GM19238 (cell line): ENCODE results near the gene PCGF1.

Source experiments
- DNase-seq: peaks from one replicate; pipeline ENCODE4 v3.0.0; 2011; ENCODE audit warnings: low spot score; ENCODE audit not compliant: insufficient read length

PCGF1 gene

DNA sequence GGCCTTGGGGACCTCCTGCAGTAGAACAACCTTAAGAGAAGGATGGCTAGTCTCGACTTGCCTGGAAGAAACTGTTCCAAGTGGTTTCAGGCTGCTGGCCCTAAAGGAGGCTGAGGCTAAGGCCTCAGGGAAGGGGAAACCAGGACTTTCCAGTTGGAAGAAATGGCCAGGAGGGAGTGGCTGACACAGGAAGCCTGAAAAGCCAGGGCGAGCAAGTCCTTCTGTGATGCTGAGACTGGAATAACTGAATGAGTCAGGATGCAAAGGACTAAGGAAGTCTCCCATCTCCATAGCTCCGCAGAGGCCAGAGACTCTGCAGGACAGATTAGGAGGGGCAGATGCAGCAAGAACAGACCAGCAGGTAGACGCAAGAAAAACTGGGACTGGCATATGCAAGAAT lies 29.6 kb upstream of the PCGF1 start:
- no peak for DNase-seq

- no peak for DNase-seq
Observed at GRCh38 chr2:74536166-74536950, 28.9 kb upstream of the PCGF1 start.

DNA sequence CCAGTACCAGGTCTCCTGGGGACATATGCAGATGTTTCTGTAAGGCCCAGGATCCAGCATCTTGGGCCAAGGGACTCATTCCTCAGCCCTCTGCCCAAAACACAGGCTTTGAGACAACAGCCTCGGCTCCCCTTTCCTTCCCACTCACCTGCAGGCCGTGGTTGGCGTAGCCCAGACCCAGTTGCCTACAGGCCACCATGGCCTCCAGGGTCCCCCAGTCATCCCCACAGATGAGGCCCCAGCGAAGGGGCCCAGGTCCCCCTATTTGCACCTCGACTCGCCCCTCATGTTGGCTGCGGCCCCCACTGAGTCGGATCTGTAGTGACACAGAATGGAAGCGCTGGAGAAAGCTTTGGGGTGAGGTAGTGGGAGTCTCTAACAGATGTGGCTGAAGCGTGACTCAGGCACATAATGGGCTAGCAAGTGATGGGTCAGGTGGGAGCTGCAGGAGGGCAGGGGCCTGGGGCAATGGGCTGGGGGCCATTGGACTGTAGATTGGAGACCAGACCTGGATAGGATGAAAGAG lies 28.0 kb upstream of the PCGF1 start:
- DNase-seq, result no peak

GRCh38 chr2:74534411-74534810 lies 26.9 kb upstream of the PCGF1 start:
- DNase-seq, result no peak

DNA sequence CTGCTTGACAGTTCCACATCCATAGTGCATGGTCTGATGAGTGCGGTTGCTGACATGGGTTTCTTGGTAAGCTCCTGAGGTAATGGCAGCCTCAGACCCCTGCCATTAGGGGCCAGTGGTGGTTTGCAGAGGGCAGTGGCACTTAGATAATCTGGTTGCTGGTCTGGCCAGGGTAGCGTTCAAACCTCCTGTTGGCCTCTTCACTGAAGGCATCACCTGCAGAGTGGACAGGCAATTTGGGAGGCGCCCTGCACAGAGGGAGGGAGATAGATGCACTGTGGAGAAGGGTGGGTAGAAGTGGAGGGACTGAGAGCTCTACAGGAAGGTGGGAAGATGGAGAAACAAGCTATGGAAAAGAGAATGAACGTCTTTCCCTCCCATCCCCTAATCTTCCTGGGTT lies 26.0 kb upstream of the PCGF1 start:
- DNase-seq, result no peak

DNA sequence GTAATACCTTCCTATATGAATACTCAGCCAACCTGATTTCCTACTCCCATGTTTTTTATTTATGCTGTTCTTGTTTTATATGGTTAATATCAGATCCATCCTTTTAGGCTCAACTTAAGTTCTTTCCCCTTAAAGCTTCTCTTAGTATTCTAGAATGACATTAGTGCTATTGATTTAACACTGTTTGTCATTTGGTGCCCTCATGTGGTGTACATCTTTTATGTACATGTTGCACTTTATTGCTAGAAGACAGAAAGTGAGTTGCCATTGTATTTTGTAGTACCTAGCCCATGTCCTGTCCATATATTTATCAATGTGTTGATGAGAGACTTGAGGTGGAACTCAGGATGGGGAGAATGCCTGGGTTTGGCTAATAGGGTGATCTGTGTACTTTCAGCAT lies 24.7 kb upstream of the PCGF1 start:
- no peak for DNase-seq

DNA sequence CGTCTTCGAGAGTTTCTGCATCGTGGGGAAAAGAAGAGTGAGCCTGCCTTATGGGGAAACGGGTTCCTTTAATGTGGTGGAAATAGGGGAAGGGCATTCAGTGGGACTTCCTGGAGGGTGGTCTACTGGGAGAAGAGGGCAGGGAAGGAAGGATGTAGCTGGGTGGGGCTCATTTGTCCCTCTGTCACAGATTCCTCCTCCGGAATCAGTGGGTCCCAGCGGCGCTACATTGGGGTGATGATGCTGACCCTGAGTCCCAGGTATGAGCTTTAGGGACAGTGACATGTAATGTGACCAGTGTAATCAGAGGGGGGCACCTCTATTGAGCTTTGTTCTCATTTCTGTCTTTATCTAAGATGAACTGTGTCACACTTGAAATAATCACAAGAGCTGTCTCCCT lies 24.2 kb upstream of the PCGF1 start:
- DNase-seq, result no peak

DNA sequence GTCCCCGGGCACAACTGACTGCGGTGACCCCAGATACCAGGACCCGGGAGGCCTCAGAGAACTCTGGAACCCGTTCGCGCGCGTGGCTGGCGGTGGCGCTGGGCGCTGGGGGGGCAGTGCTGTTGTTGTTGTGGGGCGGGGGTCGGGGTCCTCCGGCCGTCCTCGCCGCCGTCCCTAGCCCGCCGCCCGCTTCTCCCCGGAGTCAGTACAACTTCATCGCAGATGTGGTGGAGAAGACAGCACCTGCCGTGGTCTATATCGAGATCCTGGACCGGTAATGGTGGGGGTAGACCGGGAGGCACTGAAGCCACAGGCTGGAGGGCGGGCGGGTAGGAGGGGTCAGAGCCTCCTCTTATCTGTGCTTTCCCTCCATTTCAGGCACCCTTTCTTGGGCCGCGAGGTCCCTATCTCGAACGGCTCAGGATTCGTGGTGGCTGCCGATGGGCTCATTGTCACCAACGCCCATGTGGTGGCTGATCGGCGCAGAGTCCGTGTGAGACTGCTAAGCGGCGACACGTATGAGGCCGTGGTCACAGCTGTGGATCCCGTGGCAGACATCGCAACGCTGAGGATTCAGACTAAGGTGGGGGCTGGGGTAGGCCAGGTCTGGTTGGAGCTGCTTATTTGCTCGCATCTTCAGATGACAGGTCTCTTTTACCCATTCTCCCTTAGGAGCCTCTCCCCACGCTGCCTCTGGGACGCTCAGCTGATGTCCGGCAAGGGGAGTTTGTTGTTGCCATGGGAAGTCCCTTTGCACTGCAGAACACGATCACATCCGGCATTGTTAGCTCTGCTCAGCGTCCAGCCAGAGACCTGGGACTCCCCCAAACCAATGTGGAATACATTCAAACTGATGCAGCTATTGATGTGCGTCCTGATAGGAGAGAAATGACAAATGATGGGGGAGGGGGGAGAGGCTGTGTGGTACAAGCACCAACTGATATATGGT lies 23.0 kb upstream of the PCGF1 start:
- DNase-seq, result peak; percentile 72

GRCh38 chr2:74529357-74530238 lies 22.1 kb upstream of the PCGF1 start, which contains the start of the genes AUP1 and HTRA2:
Gene AUP1, minus strand, starts transcription at chr2:74529706. Its CDS starts 77 bp downstream, at chr2:74529629.
Gene HTRA2, plus strand, starts transcription at chr2:74529933. Its CDS starts 74 bp downstream, at chr2:74530007.
- DNase-seq, result peak; percentile 99

DNA sequence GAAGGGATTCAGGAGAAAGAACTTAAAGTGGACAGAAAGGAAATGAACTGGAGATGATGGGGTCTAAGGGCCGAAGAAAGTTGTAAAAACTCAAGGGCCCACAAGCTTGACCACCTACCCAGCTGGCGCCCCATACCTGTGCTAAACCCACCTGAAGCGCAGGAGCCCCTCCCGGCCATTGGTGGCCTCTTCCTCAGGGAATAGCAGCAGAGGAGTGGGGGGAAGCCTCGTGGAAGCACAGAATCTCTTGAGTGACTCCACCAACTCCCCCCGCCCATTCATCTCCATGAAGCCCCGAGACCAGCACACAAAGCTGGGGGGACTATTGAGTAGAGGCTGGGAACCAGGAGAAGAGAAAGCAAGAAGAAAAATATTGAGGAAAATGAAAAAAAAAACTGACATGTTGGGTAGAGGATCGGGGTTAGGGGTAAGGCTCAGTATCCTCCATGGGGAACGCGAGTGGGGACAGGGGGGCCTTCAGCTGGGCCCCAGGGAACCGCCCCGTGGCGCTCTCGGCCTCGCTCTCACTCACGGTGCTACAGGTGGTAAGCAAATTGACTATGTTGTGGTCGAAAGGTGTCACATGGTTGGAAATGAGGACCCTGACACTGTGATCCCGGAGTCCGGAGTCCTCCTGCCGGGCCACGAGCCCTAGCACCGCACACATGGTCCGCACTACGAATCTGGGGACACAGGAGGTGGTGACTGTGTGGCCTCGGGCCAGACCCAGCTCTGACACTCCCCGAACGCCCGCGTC lies 21.3 kb upstream of the PCGF1 start:
- no peak for DNase-seq

DNA sequence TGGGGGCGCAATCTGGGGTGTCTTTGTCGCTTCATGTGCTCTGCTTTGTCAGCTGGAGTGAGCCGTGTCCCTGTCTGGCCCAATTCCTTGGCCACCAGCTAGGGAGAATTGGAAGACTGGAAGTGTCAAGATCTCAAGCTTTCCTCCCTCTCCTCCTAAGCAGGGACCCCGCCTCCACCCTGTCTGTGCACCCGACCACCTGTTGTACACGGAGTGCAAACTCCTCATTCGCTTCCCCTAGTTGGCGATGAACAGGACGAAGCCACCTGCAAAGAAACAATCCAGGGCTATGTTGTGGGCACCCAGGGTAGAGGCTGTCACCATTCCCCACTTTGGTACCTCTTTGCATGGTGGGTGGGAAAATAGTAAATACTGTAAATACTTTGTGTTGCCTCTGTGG lies 20.2 kb upstream of the PCGF1 start:
- no peak for DNase-seq

GRCh38 chr2:74526649-74527230 lies 19.2 kb upstream of the PCGF1 start:
- DNase-seq, result no peak

- peak; percentile 55 for DNase-seq
Observed at GRCh38 chr2:74525717-74526648, 18.5 kb upstream of the PCGF1 start, which contains the start of gene DQX1. Gene DQX1, minus strand, starts transcription at chr2:74526231. Its CDS starts 502 bp downstream, at chr2:74525729.

- no peak for DNase-seq
Observed at GRCh38 chr2:74524955-74525716, 17.6 kb upstream of the PCGF1 start.

DNA sequence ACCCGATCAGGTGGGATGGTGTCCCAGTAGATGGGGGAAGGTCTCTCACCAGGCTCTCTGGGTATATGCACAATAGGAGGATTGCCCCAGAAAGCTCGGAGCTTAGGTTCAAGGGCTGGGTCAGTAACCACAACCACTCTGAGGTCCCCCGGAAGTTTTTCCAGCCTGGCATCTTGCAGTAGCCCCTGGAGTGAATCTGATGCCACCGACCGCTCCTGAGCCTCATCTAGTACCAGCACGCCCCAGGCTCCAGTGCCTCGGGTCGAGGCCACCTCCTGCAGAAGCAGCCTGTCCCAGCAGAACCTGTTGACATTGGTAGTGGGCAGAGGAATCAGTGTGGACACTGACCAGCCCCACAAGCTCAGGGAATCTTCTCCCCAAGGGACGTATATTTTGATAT lies 16.5 kb upstream of the PCGF1 start:
- no peak for DNase-seq

- DNase-seq, result no peak
Observed at GRCh38 chr2:74522516-74522915, 15.0 kb upstream of the PCGF1 start.

DNA sequence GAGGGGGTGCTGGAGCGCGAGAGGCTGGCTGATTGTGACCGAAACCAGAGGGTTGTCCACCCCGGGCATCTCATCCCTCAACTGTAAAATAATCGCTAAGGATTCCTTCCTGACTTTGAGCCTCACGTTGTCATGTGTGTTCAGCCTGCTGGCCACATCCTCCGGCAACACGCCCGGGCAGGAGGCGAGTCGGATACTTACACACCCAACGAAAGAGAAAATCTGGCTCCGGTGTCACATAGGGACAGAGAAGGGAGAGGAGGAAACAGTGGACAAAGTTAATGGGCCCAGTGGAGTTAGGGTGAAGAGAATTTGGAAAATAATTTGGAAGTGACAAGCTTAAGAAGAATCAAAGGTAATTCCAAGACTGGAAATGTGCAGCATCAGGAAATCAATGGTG lies 9.2 kb upstream of the PCGF1 start:
- no peak for DNase-seq
